HepG2 (cell line): Measurements from ENCODE around the gene DISP2. TPM values are rescaled to one million over a fixed set of nuclear protein-coding genes. Genes with fewer than 3 reads are reported as not detected.

ENCODE experiments used
- ATAC-seq: fragments of 200-7000 bp; cut with Tn5 transposase; 3 replicates; pipeline ENCODE4 v1.9.1; 2020; ENCODE audit warnings: mild to moderate bottlenecking, moderate library complexity
- BruUV-seq: library from RNA; stranded (reverse); fragments of 400-500 nt; replicated peaks from 2 replicates; lab custom pipeline; 2021; lab: Mats Ljungman, UMichigan
- CTCF ChIA-PET: fragments of 300-600 bp; formaldehyde crosslinking; extraction: SDS; loops from one replicate; lab custom pipeline; 2021; ENCODE audit warnings: low total read pairs, inconsistent platforms, low intra/inter-chr PET ratio; lab: Yijun Ruan, JAX
- POLR2A ChIA-PET: fragments of 350-600 bp; sonication (Branson Sonifier 250); formaldehyde crosslinking; loops from one replicate; lab custom pipeline; 2020; ENCODE audit warnings: antibody characterized with exemption, inconsistent platforms; lab: Yijun Ruan, JAX
- DNase-seq: peaks from one replicate; pipeline ENCODE4 v3.0.0-alpha.2; 2015; ENCODE audit warnings: low spot score
- FAIRE-seq: peaks from 3 replicates; lab custom pipeline; 2011; peaks lifted over from hg19 to GRCh38; lab: Jason Lieb, UNC
- H2AFZ ChIP-seq: one replicate; pipeline ENCODE4 v1.6.1; 2011; ENCODE audit warnings: low read length, inconsistent platforms
- H3K27ac ChIP-seq: fragments of 300-600 bp; 3 replicates; pipeline ENCODE4 v1.8.0; 2011; ENCODE audit warnings: mixed run types, mild to moderate bottlenecking, mixed read lengths, low read length, inconsistent platforms; ENCODE audit not compliant: insufficient read depth; ENCODE audit errors: extremely low read length
- H3K27me3 ChIP-seq, 2 experiments: fragments of 200-600 bp in 1 of 2; 2 replicates in 1 of 2; 3 replicates in 1 of 2; pipeline versions ENCODE4 v1.6.0 to v1.8.0; 2011; ENCODE audit warnings: low read length in 2 of 2, mild to moderate bottlenecking in 2 of 2, moderate library complexity in 2 of 2, inconsistent platforms in 1 of 2; ENCODE audit not compliant: insufficient read depth in 2 of 2, control insufficient read depth in 1 of 2
- H3K36me3 ChIP-seq, 2 experiments: fragments of 200-600 bp in 1 of 2; replicated peaks in 1 of 2; 2 replicates in 1 of 2; 3 replicates in 1 of 2; pipeline versions ENCODE4 v1.5.1 to v1.8.0; 2011; ENCODE audit warnings: low read length in 2 of 2, inconsistent platforms in 1 of 2; ENCODE audit not compliant: insufficient read depth in 2 of 2, control insufficient read depth in 1 of 2
- H3K4me1 ChIP-seq: 2 replicates; pipeline ENCODE4 v1.5.1; 2012; ENCODE audit warnings: low read length, inconsistent platforms; ENCODE audit not compliant: insufficient read depth
- H3K4me2 ChIP-seq: 2 replicates; pipeline ENCODE4 v1.6.0; 2011; ENCODE audit warnings: low read depth, low read length, inconsistent platforms
- H3K4me3 ChIP-seq, 3 experiments: fragments of 200-600 bp in 1 of 3; sonication (generic), shearing (Covaris generic) in 1 of 3; replicated peaks in 1 of 3; 2 replicates each; pipeline ENCODE4 v1.5.1; 2011 to 2016; ENCODE audit warnings: low read length in 3 of 3, inconsistent platforms in 2 of 3, low read depth in 2 of 3, mild to moderate bottlenecking in 2 of 3, control low read depth in 1 of 3, mixed read lengths in 1 of 3; ENCODE audit not compliant: insufficient read depth in 1 of 3
- H3K79me2 ChIP-seq: one replicate; pipeline ENCODE4 v1.6.1; 2011; ENCODE audit warnings: low read length, inconsistent platforms; ENCODE audit not compliant: insufficient read depth
- H3K9ac ChIP-seq: 2 replicates; pipeline ENCODE4 v1.6.0; 2011; ENCODE audit warnings: mild to moderate bottlenecking, low read depth, low read length, inconsistent platforms; ENCODE audit not compliant: insufficient read depth
- H3K9me3 ChIP-seq: 2 replicates; pipeline ENCODE4 v1.5.1; 2012; ENCODE audit warnings: mild to moderate bottlenecking, low read length
- H4K20me1 ChIP-seq: 2 replicates; pipeline ENCODE4 v1.6.0; 2011; ENCODE audit warnings: inconsistent platforms, mild to moderate bottlenecking, low read length, moderate library complexity; ENCODE audit not compliant: insufficient read depth
- RAD51 ChIP-seq: fragments of 450-650 bp; IDR thresholded peaks from 2 replicates; pipeline ENCODE4 v1.6.1; 2016; ENCODE audit warnings: borderline replicate concordance
- SP1 ChIP-seq, 2 experiments: fragments of 450-650 bp in 1 of 2; sonication (generic) in 1 of 2; formaldehyde crosslinking in 1 of 2; IDR thresholded peaks; 2 replicates each; pipeline versions ENCODE4 v1.4.0 to v1.6.1; 2016 to 2020; ENCODE audit warnings: missing genetic modification reagents in 1 of 2
- ZKSCAN8 ChIP-seq: IDR thresholded peaks from 2 replicates; pipeline ENCODE4 v1.6.1; 2016; ENCODE audit warnings: borderline replicate concordance, missing genetic modification reagents, missing compliant biosample characterization
- ZNF510 ChIP-seq: sonication (generic); formaldehyde crosslinking; IDR thresholded peaks from 2 replicates; pipeline ENCODE4 v1.4.0; 2020; ENCODE audit warnings: low read depth, mild to moderate bottlenecking, missing genetic modification reagents
- ZNF614 ChIP-seq: IDR thresholded peaks from 2 replicates; pipeline ENCODE4 v1.6.1; 2018; ENCODE audit warnings: missing biosample characterization, missing genetic modification reagents, inconsistent platforms, borderline replicate concordance
- WGBS: methylation state at CpG from one replicate; pipeline ENCODE4 v1.1.6; 2017; ENCODE audit warnings: low lambda C conversion rate; 5-methylcytosine and 5-hydroxymethylcytosine counted together
- in situ Hi-C: cut with HindIII; loops from 2 replicates; pipeline ENCODE4 v1.10.0; 2017; ENCODE audit warnings: low pct_unique_long_range_greater_than_20kb; ENCODE audit not compliant: extremely low pct_ligation_motif_present
- intact Hi-C: fragments of 100-400 bp; cut with micrococcal nuclease; formaldehyde crosslinking; loops from one replicate; pipeline ENCODE4 v1.10.0; 2022; ENCODE audit not compliant: unreplicated experiment
- polyA plus RNA-seq, 8 experiments: library from polyadenylated mRNA; depleted of rRNA in 3 of 8; stranded (reverse) in 7 of 8; unstranded in 1 of 8; fragments of >200 nt; fragmentation: Illumina TruSeq in 4 of 8; extraction: Trizol in 4 of 8; gene quantifications; 2 replicates each; pipeline versions ENCODE4 v1.2.1 to v1.2.3, GENCODE V29; 2011 to 2016; ENCODE audit warnings: low read depth in 4 of 8, missing spikeins in 1 of 8, mixed read lengths in 1 of 8; ENCODE audit not compliant: insufficient read depth in 1 of 8
- total RNA-seq, 5 experiments: library from RNA; depleted of rRNA; stranded (reverse); fragments of >200 nt; fragmentation: Illumina TruSeq; extraction: Trizol; gene quantifications; 2 replicates each; pipeline ENCODE4 v1.2.3, GENCODE V29; 2016; ENCODE audit warnings: low read depth in 1 of 5
- TF ChIP-seq, protein P1 (sequence below): IDR thresholded peaks from 2 replicates; pipeline ENCODE4 v1.6.1; 2012; ENCODE audit warnings: low read length, improper control_type of control experiment
- TF ChIP-seq, protein P2 (sequence below): sonication (generic); formaldehyde crosslinking; IDR thresholded peaks from 2 replicates; pipeline ENCODE4 v1.4.0; 2020; ENCODE audit warnings: mild to moderate bottlenecking, missing genetic modification reagents
- TF ChIP-seq, protein P3 (sequence below): sonication (generic); formaldehyde crosslinking; IDR thresholded peaks from 2 replicates; pipeline ENCODE4 v1.5.0; 2020; ENCODE audit warnings: mild to moderate bottlenecking, low read depth, missing genetic modification reagents, borderline replicate concordance
- TF ChIP-seq, protein P4 (sequence below): sonication (generic); formaldehyde crosslinking; IDR thresholded peaks from 2 replicates; pipeline ENCODE4 v1.9.0; 2021; ENCODE audit warnings: missing genetic modification reagents, borderline replicate concordance
- TF ChIP-seq, protein P5 (sequence below): sonication (generic); formaldehyde crosslinking; IDR thresholded peaks from 2 replicates; pipeline ENCODE4 v1.8.0; 2022; ENCODE audit warnings: mild to moderate bottlenecking, missing genetic modification reagents, borderline replicate concordance

Gene DISP2
- total and polyA plus RNA-seq, 2 of the 13 experiments (the other 11 are each of a cell fraction or from before 2014, with no cell fraction given), result 0.09 to 0.32 TPM

DNA sequence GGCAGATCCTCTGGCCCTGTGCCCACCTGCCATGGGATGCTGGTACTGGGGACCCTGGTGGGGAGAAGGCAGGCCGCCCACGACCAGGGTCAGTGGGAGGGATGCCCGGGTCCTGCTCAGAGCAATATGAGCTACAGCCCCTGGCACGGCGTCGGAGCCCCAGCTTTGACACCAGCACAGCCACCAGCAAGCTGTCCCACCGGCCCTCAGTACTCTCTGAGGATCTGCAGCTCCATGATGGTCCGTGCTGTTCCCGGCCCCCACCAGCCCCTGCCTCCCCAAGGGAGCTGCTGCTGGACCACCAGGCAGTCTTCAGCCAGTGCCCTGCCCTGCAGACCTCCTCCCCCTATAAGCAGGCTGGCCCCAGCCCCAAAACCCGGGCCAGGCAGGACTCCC, 11.5 kb downstream of the DISP2 start (continued):
- TF ChIP-seq, protein P1, sequence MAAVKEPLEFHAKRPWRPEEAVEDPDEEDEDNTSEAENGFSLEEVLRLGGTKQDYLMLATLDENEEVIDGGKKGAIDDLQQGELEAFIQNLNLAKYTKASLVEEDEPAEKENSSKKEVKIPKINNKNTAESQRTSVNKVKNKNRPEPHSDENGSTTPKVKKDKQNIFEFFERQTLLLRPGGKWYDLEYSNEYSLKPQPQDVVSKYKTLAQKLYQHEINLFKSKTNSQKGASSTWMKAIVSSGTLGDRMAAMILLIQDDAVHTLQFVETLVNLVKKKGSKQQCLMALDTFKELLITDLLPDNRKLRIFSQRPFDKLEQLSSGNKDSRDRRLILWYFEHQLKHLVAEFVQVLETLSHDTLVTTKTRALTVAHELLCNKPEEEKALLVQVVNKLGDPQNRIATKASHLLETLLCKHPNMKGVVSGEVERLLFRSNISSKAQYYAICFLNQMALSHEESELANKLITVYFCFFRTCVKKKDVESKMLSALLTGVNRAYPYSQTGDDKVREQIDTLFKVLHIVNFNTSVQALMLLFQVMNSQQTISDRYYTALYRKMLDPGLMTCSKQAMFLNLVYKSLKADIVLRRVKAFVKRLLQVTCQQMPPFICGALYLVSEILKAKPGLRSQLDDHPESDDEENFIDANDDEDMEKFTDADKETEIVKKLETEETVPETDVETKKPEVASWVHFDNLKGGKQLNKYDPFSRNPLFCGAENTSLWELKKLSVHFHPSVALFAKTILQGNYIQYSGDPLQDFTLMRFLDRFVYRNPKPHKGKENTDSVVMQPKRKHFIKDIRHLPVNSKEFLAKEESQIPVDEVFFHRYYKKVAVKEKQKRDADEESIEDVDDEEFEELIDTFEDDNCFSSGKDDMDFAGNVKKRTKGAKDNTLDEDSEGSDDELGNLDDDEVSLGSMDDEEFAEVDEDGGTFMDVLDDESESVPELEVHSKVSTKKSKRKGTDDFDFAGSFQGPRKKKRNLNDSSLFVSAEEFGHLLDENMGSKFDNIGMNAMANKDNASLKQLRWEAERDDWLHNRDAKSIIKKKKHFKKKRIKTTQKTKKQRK, result no peak
- TF ChIP-seq ZNF614 (CRISPR knock-in tag), result no peak
- TF ChIP-seq, protein P2, sequence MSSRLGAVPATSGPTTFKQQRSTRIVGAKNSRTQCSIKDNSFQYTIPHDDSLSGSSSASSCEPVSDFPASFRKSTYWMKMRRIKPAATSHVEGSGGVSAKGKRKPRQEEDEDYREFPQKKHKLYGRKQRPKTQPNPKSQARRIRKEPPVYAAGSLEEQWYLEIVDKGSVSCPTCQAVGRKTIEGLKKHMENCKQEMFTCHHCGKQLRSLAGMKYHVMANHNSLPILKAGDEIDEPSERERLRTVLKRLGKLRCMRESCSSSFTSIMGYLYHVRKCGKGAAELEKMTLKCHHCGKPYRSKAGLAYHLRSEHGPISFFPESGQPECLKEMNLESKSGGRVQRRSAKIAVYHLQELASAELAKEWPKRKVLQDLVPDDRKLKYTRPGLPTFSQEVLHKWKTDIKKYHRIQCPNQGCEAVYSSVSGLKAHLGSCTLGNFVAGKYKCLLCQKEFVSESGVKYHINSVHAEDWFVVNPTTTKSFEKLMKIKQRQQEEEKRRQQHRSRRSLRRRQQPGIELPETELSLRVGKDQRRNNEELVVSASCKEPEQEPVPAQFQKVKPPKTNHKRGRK (CRISPR knock-in tag), result no peak
- TF ChIP-seq, protein P3, sequence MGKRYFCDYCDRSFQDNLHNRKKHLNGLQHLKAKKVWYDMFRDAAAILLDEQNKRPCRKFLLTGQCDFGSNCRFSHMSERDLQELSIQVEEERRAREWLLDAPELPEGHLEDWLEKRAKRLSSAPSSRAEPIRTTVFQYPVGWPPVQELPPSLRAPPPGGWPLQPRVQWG, result no peak
- no peak for TF ChIP-seq ZNF510 (CRISPR knock-in tag)
- no peak for TF ChIP-seq ZKSCAN8 (CRISPR knock-in tag)
- TF ChIP-seq RAD51, result no peak

DNA sequence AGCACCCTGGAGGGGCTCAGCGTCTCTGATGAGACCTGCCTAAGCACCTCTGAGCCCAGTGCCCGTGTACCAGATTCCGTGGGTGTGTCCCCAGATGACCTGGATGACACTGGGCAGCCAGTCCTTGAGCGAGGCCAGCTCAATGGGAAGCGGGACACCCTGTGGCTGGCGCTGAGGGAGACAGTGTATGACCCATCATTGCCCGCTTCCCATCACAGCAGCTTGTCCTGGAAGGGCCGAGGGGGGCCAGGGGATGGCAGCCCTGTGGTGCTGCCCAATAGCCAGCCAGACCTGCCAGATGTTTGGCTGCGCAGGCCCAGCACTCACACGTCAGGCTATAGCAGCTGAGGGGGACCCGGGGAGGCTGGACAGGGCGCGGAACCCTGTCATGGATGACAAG, 12.0 kb downstream of the DISP2 start:
- in situ Hi-C loops, result no loop called here
- Histone ChIP-seq H3K9me3 (no peaks in the 10 kb centered on the region), H3K27me3 (peaks cover 9 to 67% of the 10 kb centered on the region in 2 experiments), H2AFZ (no peak overlapping the region), H4K20me1 (no peaks in the 10 kb centered on the region), H3K79me2 (no peaks in the 10 kb centered on the region), H3K4me1 (no peaks in the 10 kb centered on the region), H3K4me3 (no peak overlapping the region), H3K4me2 (no peak overlapping the region), H3K9ac (no peak overlapping the region), H3K36me3 (no peaks in the 10 kb centered on the region), H3K27ac (no peak overlapping the region)
- no TSS peak for BruUV-seq
- POLR2A ChIA-PET, result no interaction called here
- no peak for FAIRE-seq
- intact Hi-C loops, result no loop called here
- no peak for ATAC-seq
- CTCF ChIA-PET, result interaction anchor here (3.0 kb wide), 1 partner anchor 51 kb away, joined by 32 read pairs; no protein-coding TSS in a partner anchor
- no CpG with 5 or more reads among the region's 13 CpGs for WGBS
- no peak for DNase-seq
- TF ChIP-seq, protein P4, sequence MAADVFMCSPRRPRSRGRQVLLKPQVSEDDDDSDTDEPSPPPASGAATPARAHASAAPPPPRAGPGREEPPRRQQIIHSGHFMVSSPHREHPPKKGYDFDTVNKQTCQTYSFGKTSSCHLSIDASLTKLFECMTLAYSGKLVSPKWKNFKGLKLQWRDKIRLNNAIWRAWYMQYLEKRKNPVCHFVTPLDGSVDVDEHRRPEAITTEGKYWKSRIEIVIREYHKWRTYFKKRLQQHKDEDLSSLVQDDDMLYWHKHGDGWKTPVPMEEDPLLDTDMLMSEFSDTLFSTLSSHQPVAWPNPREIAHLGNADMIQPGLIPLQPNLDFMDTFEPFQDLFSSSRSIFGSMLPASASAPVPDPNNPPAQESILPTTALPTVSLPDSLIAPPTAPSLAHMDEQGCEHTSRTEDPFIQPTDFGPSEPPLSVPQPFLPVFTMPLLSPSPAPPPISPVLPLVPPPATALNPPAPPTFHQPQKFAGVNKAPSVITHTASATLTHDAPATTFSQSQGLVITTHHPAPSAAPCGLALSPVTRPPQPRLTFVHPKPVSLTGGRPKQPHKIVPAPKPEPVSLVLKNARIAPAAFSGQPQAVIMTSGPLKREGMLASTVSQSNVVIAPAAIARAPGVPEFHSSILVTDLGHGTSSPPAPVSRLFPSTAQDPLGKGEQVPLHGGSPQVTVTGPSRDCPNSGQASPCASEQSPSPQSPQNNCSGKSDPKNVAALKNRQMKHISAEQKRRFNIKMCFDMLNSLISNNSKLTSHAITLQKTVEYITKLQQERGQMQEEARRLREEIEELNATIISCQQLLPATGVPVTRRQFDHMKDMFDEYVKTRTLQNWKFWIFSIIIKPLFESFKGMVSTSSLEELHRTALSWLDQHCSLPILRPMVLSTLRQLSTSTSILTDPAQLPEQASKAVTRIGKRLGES, result no peak
- TF ChIP-seq SP1 (IDR thresholded peaks at IDR 0.05), result no peak
- no peak for TF ChIP-seq SP1 (CRISPR knock-in tag; IDR thresholded peaks at IDR 0.05)
- TF ChIP-seq, protein P5, sequence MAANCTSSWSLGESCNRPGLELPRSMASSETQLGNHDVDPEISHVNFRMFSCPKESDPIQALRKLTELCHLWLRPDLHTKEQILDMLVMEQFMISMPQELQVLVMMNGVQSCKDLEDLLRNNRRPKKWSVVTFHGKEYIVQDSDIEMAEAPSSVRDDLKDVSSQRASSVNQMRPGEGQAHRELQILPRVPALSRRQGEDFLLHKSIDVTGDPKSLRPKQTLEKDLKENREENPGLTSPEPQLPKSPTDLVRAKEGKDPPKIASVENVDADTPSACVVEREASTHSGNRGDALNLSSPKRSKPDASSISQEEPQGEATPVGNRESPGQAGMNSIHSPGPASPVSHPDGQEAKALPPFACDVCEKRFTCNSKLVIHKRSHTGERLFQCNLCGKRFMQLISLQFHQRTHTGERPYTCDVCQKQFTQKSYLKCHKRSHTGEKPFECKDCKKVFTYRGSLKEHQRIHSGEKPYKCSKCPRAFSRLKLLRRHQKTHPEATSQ (CRISPR knock-in tag), result no peak
